Endometrial microvascular endothelial cells (primary cell): ENCODE results near the gene HTT-AS. TPM values are rescaled to one million over a fixed set of nuclear protein-coding genes. Genes with fewer than 3 reads are reported as not detected.
"Not testable (repeated sequence)": the region's sequence is repeated elsewhere in the genome, so short reads cannot be mapped to it uniquely, and the experiment has no call there.

ENCODE experiments used
- in situ Hi-C: cut with HindIII; loops from 2 replicates; pipeline ENCODE4 v1.10.0; 2017; ENCODE audit warnings: low sequenced_read_pairs, low pct_unique_long_range_greater_than_20kb; ENCODE audit errors: inconsistent ontology term
- total RNA-seq: library from RNA; depleted of rRNA; stranded (reverse); fragments of >200 nt; gene quantifications from one replicate; pipeline ENCODE4 v1.2.3, GENCODE V29; 2015; ENCODE audit errors: inconsistent ontology term

The HTT-AS gene
- total RNA-seq, 1 donor from 2014 or later, result not detected

DNA sequence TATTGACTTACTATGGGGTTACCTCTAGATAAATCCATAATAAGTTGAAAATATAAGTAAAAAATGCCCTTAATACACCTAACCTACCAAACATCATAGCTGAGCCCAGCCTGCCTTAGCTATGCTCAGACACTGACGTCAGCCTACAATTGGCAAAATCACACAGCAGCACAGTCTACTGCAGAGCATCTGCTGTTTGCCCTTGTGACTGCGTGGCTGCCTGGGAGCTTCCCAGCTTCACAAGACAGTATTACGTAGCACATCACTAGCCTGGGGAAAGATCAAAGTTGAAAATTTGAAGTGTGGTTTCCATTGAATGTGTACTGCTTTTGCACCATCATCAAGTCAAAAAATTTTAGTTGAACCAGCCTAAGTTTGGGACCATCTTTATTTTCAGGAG, 8.8 kb downstream of the HTT-AS start:
- in situ Hi-C loops, result no loop called here

DNA sequence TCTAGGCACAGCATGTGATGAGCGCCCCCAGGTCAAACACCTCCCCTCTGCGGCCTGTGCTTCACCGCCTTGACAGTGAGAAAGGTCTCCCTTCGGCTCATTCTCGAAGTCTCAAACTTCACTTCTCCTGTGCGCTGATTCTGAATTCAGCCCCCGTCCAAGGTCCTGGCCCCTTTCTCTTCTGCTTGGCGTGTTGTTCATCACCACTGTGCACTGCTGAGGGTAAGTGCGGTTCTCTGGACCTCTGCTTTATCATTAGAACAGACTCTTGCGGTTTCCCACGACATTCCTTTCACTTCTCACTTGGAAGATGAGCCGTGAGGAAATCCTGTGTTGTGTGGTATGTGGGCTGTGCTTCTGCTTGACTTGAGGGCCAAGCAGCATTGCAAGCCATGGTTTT, 11.9 kb downstream of the HTT-AS start:
- in situ Hi-C loops, result no loop called here

DNA sequence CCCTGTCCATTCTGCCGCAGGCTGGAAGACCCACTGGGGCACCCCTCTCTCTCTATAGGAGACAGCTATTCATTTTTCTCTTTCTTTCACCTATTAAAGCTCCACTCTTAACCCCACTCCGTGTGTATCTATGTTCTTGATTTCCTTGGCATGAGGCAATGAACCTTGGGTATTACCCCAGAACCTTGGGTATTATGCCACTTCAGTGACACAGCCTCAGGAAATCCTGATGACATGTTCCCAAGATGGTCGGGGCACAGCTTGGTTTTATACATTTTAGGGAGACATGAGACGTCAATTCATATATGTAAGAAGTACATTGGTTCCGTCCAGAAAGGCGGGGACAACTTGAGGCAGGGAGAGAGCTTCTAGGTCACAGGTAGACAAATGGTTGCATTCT, 13.4 kb downstream of the HTT-AS start:
- in situ Hi-C loops, result no loop called here

DNA sequence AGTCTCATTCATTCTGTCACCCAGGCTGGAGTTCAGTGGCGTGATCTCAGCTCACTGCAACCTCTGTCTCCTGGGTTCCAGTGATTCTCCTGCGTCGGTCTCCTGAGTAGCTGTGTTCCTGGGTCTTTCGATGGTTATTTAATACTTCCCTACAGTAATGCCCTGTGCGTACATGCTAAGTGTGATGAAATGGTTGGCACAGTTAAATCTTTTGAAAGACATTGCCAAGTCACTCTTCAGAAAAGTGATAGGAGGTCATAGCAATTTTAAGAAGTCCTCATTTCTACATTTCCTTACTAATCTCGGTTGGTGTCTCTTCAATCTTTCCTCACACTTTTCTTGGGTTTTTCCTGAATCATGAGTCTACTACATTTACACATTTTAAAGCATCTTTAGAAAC, 14.4 kb downstream of the HTT-AS start:
- in situ Hi-C loops, result no loop called here

DNA sequence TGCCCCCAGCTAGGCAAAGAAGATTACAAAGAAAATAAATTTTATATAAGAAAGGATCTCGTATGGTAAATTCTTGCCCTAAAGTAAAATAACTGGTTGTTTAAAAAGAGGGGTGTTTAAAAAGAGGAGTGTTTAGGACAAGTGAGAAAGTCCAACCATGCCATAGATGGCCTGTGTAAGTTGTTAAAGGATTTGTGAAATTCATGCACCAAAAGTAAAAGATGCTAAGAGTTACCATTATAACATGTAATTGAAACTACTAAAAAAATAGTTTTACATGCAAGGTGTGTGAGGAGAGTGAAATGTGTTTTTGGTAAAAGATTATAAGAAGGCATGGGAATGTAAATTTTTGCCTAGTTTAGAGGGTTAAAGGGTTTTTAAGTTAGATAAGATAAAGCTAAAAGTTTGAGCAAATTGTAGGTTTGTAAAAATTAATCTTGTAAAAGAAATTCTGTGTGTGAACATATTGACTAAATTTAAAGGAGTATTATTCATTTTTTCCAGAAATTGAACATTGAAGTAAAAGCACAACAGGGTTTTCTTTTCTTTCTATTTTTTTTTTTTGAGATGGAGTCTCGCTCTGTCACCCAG, 20.1 kb downstream of the HTT-AS start:
- in situ Hi-C loops, result no loop called here

DNA sequence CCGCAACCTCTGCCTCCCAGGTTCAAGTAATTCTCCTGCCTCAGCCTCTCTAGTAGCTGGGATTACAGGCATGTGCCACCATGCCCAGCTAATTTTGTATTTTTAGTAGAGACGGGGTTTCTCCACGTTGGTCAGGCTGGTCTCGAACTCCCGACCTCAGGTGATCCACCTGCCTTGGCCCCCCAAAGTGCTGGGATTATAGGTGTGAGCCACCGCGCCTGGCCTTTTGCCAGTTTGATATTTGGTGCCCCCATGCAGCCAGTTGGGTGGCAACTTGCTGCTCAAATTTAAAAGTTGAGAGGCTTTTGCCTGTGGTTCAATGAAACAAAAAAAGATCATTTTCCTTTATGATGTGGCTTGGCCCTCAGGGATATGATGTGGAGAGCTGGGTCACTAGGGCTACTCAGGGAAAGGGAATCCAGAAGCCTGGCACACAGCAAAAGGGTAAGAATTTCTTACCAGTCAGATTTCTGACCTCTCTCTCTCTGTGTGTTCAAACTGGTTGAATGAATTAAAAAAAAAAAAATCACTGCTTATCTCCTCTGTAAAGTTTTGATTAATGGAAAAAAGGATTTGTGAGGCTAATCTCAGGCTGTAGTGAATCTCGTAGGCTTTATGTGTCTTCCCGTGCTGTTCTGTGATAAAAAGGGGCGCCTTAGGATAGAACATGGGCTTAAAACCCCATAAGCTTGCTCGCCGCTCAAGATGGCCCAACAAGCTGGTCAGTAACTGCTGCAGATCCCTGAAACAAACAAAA, 23.0 kb downstream of the HTT-AS start:
- in situ Hi-C loops, result not testable (repeated sequence)

DNA sequence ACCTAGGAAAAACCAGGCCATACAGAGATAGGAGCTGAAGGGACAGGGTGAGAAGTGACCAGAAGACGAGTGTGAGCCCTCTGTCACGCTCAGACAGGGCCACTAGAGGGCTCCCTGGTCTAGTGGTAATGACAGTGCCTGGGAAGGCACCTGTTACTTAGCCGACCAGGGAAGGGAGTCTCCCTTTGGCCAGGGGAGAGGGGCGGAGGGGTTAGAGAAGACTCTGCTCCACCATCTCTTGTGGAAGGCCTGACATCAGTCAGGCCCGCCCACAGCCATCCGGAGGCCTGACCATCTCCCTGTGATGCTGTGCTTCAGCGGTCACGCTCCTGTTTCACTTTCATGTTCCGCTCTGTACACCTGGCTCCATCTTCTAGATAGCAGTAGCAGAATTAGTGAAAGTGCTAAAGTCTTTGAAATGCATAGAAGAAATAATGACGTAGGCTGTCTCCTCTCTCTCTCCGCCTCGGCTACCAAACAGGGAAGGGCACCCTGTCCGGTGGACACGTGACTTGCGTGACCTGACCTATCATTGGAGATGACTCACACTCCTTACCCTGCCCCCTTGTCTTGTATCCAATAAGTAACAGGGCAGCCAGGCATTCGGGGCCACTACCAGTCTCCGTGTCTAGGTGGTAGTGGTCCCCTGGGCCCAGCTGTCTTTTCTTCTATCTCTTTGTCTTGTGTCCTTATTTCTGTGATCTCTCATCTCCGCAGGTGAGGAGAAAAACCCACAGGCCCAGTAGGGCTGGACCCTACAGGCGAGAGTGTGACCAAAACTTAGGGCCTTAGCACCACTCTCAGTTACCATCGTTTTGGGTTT, 26.7 kb downstream of the HTT-AS start:
- in situ Hi-C loops, result no loop called here

DNA sequence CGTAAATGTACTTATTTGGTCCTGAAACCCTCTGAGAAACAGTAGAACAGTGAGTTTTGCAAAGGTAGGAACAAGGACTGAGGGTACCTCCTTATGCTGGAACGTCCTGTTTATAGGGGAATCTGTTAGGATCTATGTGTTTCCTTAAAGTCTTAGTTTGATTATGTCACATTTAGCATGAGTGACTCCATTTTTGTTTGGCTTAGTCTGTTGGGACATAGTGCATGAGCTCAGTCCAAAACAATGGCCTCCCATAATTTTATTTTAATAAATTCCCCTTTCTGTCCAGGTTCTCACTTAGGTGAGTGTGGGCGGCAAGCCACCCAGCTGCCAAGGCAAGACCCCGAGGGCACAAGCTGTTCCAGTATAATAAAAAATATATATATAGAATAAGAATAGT, 27.7 kb downstream of the HTT-AS start:
- in situ Hi-C loops, result no loop called here

DNA sequence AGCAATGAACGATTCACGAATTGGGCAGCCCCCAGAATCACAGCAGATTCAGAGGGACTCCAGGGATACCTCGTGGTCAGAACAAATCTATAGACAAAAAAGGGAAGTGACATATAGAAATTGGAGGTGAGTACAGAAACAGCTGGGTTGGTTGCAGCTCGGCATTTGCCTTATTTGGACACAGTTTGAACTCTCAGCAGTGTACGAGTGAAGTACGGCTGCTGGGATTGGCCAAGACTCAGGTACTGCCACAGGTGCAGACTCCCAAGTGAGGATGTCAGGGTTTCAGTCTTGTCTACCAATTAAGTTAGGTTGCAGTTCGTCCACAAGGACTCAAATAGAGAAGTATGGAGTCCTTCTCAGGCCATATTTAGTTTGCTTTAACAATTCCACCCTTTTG, 28.2 kb downstream of the HTT-AS start:
- in situ Hi-C loops, result no loop called here

DNA sequence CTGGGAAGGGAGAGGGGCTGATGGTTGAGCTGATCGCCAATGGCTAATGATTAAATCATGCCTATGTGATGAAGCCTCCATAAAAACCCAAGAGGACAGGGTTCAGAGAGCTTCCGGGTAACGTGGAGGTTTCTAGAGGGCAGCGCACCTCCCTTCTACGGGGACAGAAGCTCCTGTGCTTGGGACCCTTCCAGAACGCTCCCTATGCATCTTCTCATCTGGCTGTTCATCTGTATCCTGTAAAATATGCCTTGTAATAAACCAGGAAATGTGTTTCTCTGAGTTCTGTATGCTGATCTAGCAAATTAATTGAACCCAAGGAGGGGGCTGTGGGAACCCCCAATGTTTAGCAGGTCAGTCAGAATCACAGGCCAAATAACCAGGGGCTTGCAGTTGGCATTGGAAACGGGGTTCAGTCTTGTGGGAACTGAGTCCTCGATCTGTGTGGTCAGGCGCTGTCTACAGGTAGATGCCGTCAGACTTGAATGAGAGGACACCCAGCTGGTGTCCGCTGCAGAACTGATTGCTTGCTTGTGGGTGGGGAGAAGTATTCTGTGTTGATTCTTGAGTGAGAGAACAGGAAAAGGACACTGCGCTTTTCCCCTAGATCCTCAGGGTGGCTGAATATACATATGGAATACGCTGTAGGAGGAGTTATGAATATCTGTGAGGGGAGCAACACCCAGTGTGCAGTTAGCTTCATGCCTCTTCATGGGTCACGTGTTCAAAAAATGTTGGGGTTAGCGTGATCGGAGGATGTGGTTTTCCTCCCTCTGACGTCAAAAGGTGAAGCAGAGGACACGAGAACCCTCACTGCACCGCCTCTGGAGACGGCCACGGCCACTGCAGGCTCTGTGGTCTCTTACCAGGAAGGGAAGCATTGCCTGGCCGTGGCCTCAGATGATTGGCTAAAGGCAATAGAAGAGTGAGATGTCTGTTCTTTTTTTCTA, 29.2 kb downstream of the HTT-AS start:
- in situ Hi-C loops, result no loop called here

DNA sequence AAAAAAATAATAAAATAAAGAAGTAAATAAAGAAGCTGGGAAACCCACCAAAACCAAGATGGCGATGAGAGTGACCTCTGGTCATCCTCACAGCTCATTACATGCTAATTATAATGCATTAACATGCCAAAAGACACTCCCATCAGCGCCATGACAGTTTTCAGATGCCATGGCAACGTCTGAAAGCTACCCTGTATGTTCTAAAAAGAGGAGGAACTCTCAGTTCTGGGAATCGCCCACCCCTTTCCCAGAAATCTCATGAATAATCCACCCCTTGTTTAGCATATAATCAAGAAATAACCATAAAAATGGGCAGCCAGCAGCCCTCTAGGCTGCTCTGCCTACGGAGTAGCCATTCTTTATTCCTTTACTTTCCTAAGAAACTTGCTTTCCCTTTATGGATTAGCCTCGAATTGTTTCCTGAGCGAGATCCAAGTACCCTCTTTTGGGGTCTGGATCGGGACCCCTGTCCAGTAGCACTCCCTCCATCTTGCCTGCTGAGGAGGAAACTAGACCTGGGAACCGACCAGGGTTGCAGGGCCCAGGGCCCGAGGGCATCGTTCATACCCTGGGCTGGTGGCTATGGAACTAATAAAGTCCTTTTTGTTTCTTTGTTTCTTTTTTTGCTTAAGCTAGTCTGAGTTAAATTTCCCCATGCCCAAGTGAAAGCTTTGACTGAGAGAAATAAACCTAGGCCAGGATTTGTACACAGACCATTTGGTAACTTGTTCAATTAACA, 30.9 kb downstream of the HTT-AS start:
- in situ Hi-C loops, result no loop called here

DNA sequence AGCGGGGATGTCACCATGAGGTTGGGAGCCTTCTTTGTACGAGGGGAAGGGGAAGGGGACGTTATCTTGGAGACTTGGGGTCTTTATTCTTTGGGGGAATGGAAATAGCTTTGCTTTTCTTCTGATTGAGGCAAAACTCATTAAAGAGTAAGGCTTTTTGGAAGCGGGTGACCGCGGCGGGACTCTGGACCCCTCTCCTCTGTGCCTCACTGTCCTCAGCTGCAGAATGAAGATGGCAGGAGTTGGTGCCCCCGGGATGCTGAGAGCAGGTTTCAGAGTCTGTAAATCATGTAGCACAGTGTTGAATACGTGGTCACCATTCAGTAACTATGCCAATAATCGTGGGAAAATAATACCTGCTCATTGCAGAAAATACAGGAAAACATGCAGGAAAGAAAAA, 32.1 kb downstream of the HTT-AS start:
- in situ Hi-C loops, result no loop called here

DNA sequence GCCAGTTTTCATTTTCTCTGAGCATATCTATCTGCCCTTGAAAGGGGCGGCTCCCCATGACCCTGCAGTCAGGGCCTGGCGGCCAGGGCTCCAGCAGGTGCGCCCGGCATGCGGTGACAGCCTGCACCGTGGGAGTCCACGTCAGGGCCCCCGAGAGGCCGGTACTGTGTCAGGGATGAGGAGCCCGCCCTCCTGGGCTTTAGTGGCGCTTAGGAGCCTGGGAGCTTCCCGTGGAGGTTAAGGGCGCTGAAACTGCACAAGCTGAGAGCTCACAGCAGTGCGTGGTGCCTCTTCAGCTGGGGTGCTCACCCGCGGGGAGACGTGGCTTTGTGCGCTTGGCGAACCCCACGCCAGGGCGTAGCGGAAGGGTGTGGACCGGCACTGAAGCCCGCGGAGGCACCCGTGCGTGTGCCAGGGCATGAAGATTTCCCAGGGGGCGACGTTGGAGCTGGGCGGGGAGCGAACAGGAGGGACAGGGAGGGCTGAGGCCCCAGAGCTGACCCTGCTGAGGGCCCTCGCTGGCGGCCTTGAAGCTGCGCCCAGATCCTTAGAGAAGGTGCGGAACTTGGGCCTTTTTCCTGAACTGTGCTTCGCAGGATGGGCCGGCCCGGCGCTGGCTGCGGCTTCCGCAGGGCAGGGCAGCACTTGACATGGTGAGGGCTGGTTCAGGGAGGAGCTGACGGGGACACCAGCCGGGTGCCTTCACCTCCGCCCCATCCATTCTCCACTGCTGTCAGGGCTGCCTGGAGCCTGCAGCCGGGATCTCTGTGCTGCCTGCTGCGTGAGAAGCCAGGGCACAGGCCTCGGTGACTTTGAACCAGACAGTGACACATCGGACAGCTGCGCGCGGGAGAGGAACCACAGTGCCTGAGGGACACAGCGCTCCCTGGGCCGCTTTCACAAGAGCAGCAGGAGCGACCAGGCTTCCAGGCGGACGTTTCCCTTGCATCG, 32.9 kb downstream of the HTT-AS start:
- in situ Hi-C loops, result no loop called here

DNA sequence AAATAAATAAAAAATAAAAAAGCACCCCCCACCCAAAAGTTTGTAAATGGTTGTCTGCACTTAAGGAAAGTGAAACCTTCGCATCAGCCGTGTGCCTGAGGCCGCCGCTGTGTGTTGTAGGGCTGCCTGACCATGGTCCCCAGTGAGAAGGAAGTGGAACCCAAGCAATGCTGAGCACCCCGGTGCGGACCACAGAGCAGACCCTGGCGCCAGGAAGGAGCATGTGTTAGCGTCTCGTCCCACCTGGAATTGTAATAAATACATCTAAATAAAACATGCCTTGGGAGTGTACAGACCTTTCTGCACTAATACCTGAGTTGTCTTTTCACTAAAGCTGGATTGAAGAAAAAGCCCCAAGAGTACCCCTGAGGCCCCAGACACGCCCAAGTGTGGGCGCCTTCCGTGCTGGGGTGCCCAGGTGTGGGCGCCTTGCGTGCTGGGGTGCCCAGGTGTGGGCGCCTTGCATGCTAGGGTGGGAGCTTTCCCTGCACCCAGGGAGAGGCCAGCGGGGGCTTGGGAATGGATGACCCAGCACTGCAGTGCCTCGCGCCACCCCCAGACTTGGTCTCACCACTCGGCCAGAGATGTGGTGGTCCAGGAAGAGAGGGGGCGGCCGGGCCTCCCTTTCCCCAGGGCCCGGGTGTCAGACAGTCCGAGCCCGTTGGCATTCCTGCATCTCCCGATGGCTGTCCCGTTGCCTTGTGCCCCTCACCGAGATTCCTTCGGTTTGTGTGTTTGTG, 33.7 kb downstream of the HTT-AS start:
- in situ Hi-C loops, result no loop called here

DNA sequence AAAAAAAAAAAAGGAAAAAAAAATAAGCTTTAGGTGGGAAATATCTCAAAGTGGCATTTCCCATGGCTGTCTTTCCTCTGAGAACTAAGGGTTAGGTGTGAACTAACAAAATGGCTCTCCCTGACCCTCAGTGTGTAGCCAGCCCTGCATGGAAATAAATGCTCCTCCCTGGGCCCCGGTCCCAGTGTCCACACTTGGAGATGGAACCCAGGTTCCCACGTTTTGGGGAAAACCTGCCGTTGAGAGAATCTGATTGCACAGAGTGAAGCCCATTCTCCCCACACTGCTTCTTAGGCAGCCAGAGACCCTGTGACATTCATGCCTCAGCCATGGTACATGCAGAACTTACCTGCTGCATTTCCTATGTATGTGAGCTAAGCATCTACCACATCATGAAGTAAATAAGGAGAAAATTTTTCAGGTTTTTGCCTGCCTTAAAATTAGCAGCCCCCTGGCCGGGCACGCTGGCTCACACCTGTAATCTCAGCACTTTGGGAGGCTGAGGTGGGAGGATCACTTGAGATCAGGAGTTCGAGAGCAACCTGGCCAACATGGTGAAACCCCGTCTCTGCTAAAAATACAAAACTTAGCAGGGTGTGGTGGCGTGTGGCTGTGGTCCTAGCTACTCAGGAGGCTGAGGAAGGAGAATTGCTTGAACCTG, 34.5 kb downstream of the HTT-AS start:
- in situ Hi-C loops, result no loop called here

DNA sequence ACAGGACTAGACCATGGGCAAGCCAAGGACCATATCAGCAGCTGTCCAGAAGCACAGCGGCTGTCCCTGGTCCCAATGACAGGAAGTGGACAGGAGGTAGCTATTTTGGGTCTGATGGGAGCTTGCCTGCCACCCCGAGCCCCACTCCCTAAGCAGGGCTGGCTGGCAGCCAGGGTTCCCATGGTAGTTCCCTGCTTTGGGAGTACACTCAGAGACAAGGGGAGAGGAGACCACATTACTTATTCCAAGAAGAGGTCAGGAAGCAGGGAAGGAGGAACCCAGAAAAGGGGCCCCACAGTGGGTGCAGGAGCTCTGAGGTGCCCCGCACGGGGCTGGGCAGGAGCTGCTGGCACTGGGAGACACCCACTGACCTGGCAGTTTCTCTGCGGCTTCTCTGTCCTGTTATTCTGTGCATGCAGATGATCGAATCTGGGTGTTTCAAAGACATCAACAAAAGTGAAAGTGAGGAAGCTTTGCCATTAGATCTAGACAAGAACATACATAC, 36.3 kb downstream of the HTT-AS start:
- in situ Hi-C loops, result no loop called here
